Activated CD4-positive, alpha-beta T cell treated with anti-CD3 and anti-CD28 coated beads for 24 hours (primary cell): Measurements from ENCODE around the gene C9orf50.
A peak's percentile ranks its signal among the peaks of the same experiment; 100 is the strongest.

Experiments used
- DNase-seq, 2 donors: peaks; one replicate each; pipeline ENCODE4 v3.0.0-alpha.2; 2020; ENCODE audit warnings: low read depth in 2 of 2

C9orf50 gene

DNA sequence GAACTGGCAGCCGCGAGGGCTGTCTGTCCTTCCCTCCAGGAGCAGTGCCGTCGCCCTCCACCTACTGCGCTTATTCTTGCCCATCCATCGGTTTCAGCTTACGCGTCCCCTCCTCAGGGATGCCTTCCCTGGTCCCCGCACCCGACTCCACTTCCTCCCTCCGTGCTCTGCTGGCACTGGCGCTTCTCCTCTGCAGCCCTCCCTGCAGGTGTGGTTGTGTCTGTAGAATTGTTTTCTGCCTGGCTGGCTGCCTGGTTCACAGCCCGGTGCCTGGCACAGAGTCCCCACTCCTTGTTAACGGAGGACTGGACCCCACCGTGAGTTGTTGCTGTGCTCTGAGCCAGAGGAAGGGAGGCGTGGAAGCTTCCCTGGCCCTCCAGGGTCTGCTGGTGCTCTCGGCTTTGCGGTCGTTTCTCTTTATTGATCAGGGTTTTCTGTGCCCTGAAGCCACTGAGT, 10.8 kb upstream of the C9orf50 start:
- no peak for DNase-seq

DNA sequence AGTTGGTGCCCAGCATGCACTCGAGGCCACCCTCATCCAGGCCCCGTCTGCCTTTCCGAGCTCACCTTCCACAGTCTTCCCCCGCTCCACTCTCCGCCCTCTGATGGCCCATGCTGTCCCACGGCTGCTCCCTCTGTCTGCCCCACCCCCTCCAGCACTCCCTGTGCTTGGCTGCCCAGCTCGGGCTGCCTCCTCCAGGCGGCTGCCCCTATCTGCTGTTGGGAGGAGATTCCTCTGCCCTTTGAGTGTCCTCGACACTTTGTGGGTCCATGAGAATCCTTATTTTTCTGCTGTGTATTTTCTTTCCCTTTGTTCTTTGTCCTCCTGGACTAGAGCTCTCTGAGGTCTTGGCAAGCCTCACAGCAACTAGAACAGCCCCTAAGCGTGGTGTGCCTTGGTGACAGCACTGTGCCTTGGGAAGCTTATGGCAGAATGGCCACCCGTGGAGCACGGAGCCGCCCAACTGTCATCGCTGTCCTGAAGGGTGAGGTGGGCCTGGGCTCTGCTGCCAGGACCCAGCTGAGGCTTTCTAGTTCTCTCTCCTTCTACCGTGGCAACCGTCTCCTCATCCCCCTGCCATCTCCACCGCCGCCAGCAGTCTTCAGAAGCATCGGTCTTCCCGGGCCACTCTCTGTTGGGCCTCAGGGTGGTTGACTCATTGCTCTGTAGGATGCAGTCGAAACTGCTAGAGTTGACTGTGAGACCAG, 10.2 kb upstream of the C9orf50 start:
- DNase-seq: no peak

DNA sequence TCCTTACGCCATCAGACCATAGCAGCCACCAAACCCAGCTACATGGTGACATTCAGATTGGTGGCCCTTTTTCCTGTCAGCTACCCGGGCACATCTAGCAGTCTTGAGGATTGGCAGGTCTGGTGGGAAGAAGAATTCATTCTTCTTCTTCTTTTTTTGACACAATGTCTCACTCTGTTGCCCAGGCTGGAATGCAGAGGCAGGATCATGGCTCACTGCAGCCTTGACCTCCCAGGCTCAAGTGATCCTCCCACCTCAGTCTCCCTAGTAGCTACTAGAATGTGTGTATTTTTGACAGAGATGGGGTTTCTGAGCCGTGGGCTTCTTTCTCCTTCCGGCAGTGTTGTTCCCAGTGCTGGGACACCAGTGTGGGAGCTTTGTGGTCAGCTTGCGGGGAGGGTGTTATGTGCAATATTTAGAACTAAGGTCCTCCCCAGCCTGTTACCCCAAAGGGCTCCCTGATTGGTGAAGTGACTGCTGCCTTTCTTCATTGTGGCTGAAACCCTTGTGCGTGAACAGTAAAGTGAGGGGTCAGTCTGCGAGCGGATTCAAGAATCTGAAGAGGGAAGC, 8.4 kb upstream of the C9orf50 start:
- DNase-seq: no peak

- DNase-seq: no peak
Measured at GRCh38 chr9:129628709-129629108, 7.8 kb upstream of the C9orf50 start.

DNA sequence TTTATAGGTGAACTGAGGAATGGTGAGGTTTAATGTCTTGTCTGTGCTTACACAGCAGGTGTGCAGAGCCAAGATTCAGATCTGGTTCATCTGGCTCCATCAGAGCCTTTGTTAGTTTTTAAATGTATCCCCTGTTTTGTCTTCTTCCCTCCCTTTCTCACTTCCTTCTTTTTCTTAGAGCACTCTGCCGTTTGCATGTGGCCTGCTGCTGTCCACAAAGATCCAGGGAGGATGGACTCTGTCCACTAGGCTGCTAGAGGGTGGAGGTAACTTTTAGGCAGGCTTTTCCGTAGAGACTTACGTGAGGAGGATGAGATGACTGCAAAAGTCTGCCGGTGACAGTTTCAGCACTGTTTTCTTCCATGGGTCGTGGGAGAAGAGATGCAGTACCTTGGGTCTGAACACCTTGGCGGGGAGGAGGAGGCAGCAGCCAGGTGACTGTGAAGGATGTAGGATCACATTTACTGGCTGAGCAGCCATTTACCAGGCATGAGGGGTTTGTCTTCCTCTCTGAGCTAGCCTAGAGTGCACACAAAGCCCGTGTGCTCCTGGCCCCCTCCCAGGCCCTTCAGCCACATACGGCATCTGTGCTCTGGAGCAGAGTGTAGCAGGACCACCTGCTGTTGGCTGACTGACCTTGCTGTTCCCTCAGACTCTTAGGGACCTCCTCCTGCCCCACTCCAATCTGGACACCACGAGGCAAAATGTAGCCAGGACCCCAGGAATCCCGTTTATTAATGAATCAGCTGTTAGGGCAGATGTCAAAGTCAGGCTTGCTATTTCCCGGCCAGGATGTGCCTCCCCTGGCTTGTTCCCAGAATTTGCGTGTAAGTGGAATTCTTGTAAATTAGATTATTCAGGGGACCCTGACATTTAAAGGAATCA, 6.9 kb upstream of the C9orf50 start:
- DNase-seq: no peak

DNA sequence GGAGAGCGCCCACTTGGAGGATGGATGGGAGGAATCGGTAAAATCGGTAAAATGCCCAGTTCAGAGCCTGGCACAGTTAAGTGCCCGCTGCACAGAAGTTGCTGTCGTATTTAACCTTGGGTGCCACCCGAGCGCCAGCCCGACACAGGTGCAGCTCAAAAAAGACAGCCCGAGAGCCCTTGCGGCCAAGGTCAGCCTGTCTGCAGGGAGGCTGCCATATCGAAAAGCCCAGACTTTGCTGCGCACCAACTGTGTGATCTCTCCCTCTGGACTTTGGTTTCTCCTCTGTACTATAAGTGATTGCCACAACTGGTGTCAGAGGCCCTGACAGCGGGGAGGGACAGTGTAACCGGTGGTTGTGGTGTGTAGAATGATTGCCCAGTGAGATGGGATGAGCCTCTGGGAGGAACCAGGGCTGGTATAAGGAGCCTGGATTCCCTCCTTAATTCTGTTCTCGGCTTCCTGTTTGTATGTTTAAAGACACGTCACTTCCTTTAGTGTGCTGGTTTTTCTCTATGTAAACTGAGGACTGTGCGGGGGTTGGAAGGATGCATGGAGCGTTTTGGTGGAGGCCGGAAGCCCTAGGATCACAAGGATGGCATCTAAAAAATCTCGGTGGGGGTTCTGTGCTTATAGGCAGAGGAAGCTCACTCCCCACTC, 5.9 kb upstream of the C9orf50 start:
- no peak for DNase-seq

DNA sequence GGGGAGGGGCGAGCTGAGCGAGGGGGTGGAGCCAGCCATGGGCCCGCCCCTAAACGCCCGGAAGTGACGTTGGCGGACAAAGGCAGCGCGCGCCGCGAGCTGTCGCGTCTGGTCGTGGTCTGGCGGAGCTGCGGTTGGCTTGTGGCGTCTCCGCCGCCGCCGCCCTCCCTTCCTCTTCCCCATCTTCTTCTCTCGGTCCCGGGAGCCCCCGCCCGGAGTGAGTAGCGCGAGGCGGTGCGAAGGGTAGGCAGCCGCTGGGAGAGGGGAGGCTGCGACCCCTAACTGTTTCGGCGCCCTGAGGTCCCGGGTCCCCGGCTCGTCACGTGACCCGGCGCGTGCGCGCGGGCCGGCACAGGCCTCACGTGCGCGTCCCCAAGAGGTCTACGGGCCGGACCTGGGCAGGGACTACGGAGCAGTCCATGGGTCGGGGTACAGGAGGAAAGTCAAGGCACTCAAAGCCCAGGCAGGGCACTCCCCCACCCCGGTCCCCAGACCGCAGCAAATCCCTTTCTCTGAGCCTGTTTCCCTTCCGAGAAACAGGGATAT, 5.3 kb upstream of the C9orf50 start, which contains the start of gene NTMT1:
Gene NTMT1 (plus strand): TSS at position 85 of the 546 bp plus-strand sequence. CDS start 6,541 bp downstream, outside the sequence.
- peak; percentile 85 to 89 for DNase-seq

DNA sequence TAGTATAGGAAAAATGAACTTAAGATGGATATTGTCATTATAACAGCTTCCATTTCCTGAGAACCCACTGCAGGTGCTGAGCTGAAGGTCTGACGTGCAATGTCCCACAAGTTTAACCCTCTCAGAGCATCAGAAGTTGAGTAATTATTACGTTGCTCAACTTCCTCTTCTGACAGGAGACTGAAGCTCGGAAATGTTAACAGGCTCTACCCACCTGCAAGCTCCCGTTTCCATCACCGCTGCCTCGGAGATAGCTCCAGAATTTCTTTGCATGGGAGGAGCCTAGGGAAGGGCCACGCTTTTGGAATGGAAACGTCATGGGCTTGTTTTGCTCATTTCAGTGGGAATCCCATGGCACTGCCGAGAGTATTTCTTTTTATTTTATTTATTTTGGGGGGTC, 4.0 kb upstream of the C9orf50 start:
- no peak for DNase-seq

- peak; percentile 66 to 76 for DNase-seq
Measured at GRCh38 chr9:129624168-129624759, 3.4 kb upstream of the C9orf50 start.

- no peak for DNase-seq
Measured at GRCh38 chr9:129623331-129623730, 2.4 kb upstream of the C9orf50 start.

- DNase-seq: no peak
Measured at GRCh38 chr9:129619787-129620668, 873 bp downstream of the C9orf50 start.

DNA sequence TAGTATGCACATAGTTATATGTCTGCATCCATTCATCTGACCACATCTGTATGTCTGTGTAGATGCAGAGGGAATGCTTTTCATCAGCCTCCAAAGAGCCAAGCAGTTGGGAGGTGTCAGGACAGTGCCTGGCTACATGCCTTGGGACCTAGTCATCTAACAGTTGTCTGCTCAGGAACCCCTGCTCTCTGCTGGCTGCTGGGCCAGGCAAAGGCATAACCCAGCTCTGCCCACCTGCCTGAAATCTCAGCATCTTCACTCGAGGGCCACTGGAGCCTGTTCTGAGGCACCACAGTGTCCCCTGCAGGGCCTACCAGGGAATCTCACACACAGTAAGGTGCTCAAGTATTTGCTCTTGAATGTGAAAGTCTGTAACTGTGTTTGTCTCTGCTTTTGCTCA, 3.7 kb downstream of the C9orf50 start:
- no peak for DNase-seq

- DNase-seq: no peak
Measured at GRCh38 chr9:129615407-129616285, 5.3 kb downstream of the C9orf50 start.

- DNase-seq: no peak
Measured at GRCh38 chr9:129614932-129615331, 6.0 kb downstream of the C9orf50 start.

DNA sequence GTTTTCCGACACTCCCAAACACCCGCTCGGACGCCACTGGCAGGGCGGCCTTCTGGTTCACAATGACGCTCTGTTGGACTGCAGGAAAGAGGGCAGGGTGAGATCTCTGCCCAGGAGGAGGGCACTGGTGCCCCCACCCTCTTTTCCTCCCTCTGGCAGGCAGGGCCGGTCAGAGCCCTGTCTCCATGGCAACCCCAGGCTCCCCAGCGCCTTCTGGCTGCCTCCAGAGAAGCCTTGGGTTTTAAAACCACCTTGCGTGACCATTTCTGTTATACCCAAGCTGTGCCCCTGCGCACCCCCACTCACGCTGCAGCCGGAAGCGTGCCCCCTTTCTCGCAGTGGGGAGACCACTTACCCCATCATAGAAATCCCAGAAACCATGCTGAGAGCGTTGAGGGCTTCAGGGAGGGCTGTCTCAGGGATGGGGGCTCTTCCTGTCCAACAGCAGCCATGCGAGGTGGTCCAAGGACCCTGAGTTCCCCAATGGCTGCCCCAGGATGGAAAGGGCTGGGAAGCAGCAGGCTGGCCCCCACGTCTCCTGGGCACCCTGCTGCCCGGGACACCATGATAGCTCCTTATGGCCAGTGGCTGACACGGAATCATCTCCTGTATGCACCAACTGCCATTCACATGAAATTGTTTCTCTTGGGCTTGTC, 7.3 kb downstream of the C9orf50 start:
- no peak for DNase-seq

GRCh38 chr9:129612815-129613519, 7.9 kb downstream of the C9orf50 start:
- DNase-seq: no peak

GRCh38 chr9:129612123-129612522, 8.8 kb downstream of the C9orf50 start:
- DNase-seq: no peak

DNA sequence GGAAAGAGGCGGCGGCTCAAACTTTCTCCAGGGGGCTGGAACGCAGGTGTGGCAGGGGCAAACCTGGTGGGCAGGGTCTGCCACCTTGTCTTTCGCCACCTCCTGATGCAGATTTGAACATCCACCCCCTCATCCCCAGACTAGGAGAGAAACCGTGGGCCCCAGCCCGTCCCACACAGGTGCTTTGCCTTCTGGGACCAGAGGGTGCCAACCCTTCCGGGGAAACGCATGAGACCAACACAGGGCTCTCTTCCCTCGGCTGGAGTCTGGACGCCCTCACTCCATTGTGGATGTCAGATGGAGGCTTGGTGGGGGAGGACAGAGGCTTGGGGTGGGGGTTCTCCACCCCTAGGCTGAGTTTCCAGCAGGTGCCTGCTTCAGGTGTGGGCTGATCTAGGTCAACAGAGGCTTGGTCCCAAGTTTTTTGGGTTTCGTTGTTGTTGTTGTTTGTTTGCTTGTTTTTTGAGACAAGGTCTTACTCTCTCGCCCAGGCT, 9.5 kb downstream of the C9orf50 start:
- DNase-seq: no peak
